ENCODE data around the gene MBP. TPM values are rescaled to one million over a fixed set of nuclear protein-coding genes. Genes with fewer than 3 reads are reported as not detected.

Gene MBP
- total and polyA plus RNA-seq, 10 of the 15 experiments (the other 5 are each of a cell fraction or from before 2014, with no cell fraction given) = 12.2 to 67.8 (median 42.1) TPM

GRCh38 chr18:77054606-77055428, 77.8 kb downstream of the MBP start:
- Histone ChIP-seq H3K79me2 (ENCODE audit: control insufficient read depth, insufficient read depth, low read length) (peaks cover 33% of the 10 kb centered on the region), H3K27me3 (replicated peaks in 1 of 2; ENCODE audit: control insufficient read depth in 2 of 2, insufficient read depth in 2 of 2, low read length in 1 of 2) (no peaks in the 10 kb centered on the region), H3K9me3 (replicated peaks; ENCODE audit: control insufficient read depth, insufficient read depth, low read length) (no peaks in the 10 kb centered on the region), H3K4me1 (ENCODE audit: control insufficient read depth, insufficient read depth, low read length) (peaks cover 46% of the 10 kb centered on the region), H3K36me3 (ENCODE audit: control insufficient read depth in 2 of 2, insufficient read depth in 2 of 2, low read length in 1 of 2) (peaks cover 20 to 26% of the 10 kb centered on the region in 2 experiments; a peak in 3 of 4 replicates), H3K27ac (ENCODE audit: control insufficient read depth, insufficient read depth) (peak overlapping the region; percentile 88), H3K4me3 (peak overlapping the region; percentile 53), H2AFZ (ENCODE audit: control insufficient read depth, low read depth, low read length) (peak overlapping the region; percentile 11), H3K9ac (ENCODE audit: control insufficient read depth, insufficient read depth, low read length) (peak overlapping the region; percentile 51), H4K20me1 (ENCODE audit: control insufficient read depth, insufficient read depth) (no peaks in the 10 kb centered on the region), H3K4me2 (ENCODE audit: control insufficient read depth, insufficient read depth) (peak overlapping the region; percentile 93)
- ChIA-PET SMC1A (ENCODE audit: uncharacterized antibody, unreplicated experiment) (interaction anchor here (0.6 to 4.0 kb wide), 15 partner anchors 8 to 157 kb away, joined by 3 to 23 read pairs (median 4); no protein-coding TSS in a partner anchor), RAD21 (ENCODE audit: unreplicated experiment) (interaction anchor here (0.5 to 3.0 kb wide), 13 partner anchors 8 to 157 kb away, joined by 3 to 15 read pairs (median 4); partner anchors contain the start of gene MBP), POLR2A (interaction anchor here (1.0 to 2.1 kb wide), 2 partner anchors 55 to 69 kb away, joined by 3 to 9 read pairs; no protein-coding TSS in a partner anchor), CTCF (interaction anchor here (0.6 to 4.9 kb wide), 26 partner anchors 8 to 251 kb away, joined by 3 to 57 read pairs (median 4); partner anchors contain the start of gene MBP)
- 2% methylated on average over 15 of the region's 15 CpGs for WGBS (ENCODE audit: insufficient coverage, insufficient replicate concordance, low lambda C conversion rate, missing lambda C conversion rate)
- intact Hi-C loops (cut with micrococcal nuclease; ENCODE audit: unreplicated experiment) (loop anchor here (2.0 to 5.0 kb wide), 3 partner anchors 54 to 233 kb away; partner anchors contain the start of gene ZNF236), in situ Hi-C loops (cut with MboI) (no loop called here)
- no TSS peak for BruUV-seq (replicated peaks)
- FAIRE-seq = peak; percentile 86
- peak; percentile 93 for ATAC-seq
- DNase-seq (ENCODE audit: low read depth, low spot score) = peak; percentile 80
- no peak for TF ChIP-seq RBBP5 (conservative IDR thresholded peaks at IDR 0.05)
- TF ChIP-seq, protein P1, sequence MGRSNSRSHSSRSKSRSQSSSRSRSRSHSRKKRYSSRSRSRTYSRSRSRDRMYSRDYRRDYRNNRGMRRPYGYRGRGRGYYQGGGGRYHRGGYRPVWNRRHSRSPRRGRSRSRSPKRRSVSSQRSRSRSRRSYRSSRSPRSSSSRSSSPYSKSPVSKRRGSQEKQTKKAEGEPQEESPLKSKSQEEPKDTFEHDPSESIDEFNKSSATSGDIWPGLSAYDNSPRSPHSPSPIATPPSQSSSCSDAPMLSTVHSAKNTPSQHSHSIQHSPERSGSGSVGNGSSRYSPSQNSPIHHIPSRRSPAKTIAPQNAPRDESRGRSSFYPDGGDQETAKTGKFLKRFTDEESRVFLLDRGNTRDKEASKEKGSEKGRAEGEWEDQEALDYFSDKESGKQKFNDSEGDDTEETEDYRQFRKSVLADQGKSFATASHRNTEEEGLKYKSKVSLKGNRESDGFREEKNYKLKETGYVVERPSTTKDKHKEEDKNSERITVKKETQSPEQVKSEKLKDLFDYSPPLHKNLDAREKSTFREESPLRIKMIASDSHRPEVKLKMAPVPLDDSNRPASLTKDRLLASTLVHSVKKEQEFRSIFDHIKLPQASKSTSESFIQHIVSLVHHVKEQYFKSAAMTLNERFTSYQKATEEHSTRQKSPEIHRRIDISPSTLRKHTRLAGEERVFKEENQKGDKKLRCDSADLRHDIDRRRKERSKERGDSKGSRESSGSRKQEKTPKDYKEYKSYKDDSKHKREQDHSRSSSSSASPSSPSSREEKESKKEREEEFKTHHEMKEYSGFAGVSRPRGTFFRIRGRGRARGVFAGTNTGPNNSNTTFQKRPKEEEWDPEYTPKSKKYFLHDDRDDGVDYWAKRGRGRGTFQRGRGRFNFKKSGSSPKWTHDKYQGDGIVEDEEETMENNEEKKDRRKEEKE (IDR thresholded peaks at IDR 0.05) = no peak
- peak; percentile 42 to 74; a peak in 3 of 4 replicates for TF ChIP-seq BHLHE40 (IDR thresholded peaks at IDR 0.05; ENCODE audit: borderline replicate concordance in 1 of 2, low read depth in 2 of 2, low read length in 1 of 2)
- no peak for TF ChIP-seq FOXK2 (IDR thresholded peaks at IDR 0.05)
- TF ChIP-seq TCF12 (IDR thresholded peaks at IDR 0.05; ENCODE audit: low read depth, low read length) = 0 out of 2 replicates have a peak, but pooled peaks have one; percentile 69
- TF ChIP-seq EED (IDR thresholded peaks at IDR 0.05; ENCODE audit: low read depth) = peak; percentile 95
- no peak for TF ChIP-seq TBL1XR1 (IDR thresholded peaks at IDR 0.05; ENCODE audit: low read depth, low read length)
- TF ChIP-seq E2F8 (IDR thresholded peaks at IDR 0.05; ENCODE audit: low read depth, partially characterized antibody) = no peak
- no peak for TF ChIP-seq RCOR1 (conservative IDR thresholded peaks at IDR 0.05; ENCODE audit: low read depth, low read length)
- TF ChIP-seq CBX5 (IDR thresholded peaks at IDR 0.05; ENCODE audit: low read depth) = no peak; the same call in 1 of the 2 replicates
- no peak for TF ChIP-seq MEF2A (IDR thresholded peaks at IDR 0.05; ENCODE audit: insufficient read depth, low read depth, low read length)
- no peak for TF ChIP-seq RB1 (IDR thresholded peaks at IDR 0.05; ENCODE audit: borderline replicate concordance)
- peak; percentile 50; the same call in 1 of the 2 replicates for TF ChIP-seq TCF3 (IDR thresholded peaks at IDR 0.05; ENCODE audit: borderline replicate concordance, insufficient read depth, low read depth, low read length)
- TF ChIP-seq, protein P2, sequence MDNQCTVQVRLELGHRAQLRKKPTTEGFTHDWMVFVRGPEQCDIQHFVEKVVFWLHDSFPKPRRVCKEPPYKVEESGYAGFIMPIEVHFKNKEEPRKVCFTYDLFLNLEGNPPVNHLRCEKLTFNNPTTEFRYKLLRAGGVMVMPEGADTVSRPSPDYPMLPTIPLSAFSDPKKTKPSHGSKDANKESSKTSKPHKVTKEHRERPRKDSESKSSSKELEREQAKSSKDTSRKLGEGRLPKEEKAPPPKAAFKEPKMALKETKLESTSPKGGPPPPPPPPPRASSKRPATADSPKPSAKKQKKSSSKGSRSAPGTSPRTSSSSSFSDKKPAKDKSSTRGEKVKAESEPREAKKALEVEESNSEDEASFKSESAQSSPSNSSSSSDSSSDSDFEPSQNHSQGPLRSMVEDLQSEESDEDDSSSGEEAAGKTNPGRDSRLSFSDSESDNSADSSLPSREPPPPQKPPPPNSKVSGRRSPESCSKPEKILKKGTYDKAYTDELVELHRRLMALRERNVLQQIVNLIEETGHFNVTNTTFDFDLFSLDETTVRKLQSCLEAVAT (IDR thresholded peaks at IDR 0.05) = 0 out of 2 replicates have a peak, but pooled peaks have one; percentile 35

Data from GM12878 (cell line).